Measurements from ENCODE around the gene SLC35G1. TPM values are rescaled to one million over a fixed set of nuclear protein-coding genes. Genes with fewer than 3 reads are reported as not detected.

The SLC35G1 gene
- total and polyA plus RNA-seq, 2 experiments from 2014 or later = 8.5 to 8.7 TPM

DNA sequence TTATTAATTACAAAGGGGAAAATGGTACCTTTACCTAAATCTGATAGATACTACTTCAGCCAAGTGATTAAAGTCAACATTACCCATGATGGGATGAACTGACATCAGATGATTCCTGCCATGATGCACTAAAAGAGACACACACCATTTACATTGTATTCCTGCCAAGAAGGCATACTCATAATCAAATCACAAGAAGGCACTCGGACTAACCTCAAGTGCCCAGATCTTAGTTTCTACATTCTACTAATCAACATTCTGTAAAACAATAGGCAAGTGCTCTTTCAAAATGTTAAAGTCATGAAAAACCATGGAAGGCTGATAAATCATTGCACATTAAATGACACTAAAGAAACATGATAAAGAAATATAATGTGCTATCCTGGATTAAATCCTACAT is 44.4 kb downstream of the SLC35G1 start:
- Histone ChIP-seq H3K27me3 (no peaks in the 10 kb centered on the region), H3K36me3 (no peaks in the 10 kb centered on the region), H3K27ac (no peak overlapping the region), H3K4me3 (no peak overlapping the region), H3K4me1 (ENCODE audit: low read depth) (no peaks in the 10 kb centered on the region), H3K9me3 (ENCODE audit: low read depth) (no peaks in the 10 kb centered on the region)
- no peak for DNase-seq (ENCODE audit: low read depth in 1 of 2, low spot score in 1 of 2)
- TF ChIP-seq, protein P1, sequence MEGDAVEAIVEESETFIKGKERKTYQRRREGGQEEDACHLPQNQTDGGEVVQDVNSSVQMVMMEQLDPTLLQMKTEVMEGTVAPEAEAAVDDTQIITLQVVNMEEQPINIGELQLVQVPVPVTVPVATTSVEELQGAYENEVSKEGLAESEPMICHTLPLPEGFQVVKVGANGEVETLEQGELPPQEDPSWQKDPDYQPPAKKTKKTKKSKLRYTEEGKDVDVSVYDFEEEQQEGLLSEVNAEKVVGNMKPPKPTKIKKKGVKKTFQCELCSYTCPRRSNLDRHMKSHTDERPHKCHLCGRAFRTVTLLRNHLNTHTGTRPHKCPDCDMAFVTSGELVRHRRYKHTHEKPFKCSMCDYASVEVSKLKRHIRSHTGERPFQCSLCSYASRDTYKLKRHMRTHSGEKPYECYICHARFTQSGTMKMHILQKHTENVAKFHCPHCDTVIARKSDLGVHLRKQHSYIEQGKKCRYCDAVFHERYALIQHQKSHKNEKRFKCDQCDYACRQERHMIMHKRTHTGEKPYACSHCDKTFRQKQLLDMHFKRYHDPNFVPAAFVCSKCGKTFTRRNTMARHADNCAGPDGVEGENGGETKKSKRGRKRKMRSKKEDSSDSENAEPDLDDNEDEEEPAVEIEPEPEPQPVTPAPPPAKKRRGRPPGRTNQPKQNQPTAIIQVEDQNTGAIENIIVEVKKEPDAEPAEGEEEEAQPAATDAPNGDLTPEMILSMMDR (IDR thresholded peaks at IDR 0.05; ENCODE audit: low read depth, low read length) = no peak

- no peak for DNase-seq (ENCODE audit: low read depth in 1 of 2, low spot score in 1 of 2)
- H3K4me1 ChIP-seq (ENCODE audit: low read depth) = no peaks in the 10 kb centered on the region
- H3K4me3 ChIP-seq = no peak overlapping the region
- no peaks in the 10 kb centered on the region for H3K9me3 ChIP-seq (ENCODE audit: low read depth)
- no peaks in the 10 kb centered on the region for H3K36me3 ChIP-seq
- TF ChIP-seq, protein P1 (IDR thresholded peaks at IDR 0.05; ENCODE audit: low read depth, low read length) = no peak
- H3K27me3 ChIP-seq = no peaks in the 10 kb centered on the region
- H3K27ac ChIP-seq = no peak overlapping the region
Observed at GRCh38 chr10:93940881-93941280, 47.1 kb downstream of the SLC35G1 start.

GRCh38 chr10:93941606-93942005 is 47.8 kb downstream of the SLC35G1 start:
- H3K27ac ChIP-seq = no peak overlapping the region
- no peak for DNase-seq (ENCODE audit: low read depth in 1 of 2, low spot score in 1 of 2)
- H3K9me3 ChIP-seq (ENCODE audit: low read depth) = no peaks in the 10 kb centered on the region
- H3K27me3 ChIP-seq = no peaks in the 10 kb centered on the region
- H3K4me3 ChIP-seq = no peak overlapping the region
- H3K4me1 ChIP-seq (ENCODE audit: low read depth) = no peaks in the 10 kb centered on the region
- TF ChIP-seq, protein P1 (IDR thresholded peaks at IDR 0.05; ENCODE audit: low read depth, low read length) = no peak
- no peaks in the 10 kb centered on the region for H3K36me3 ChIP-seq

GRCh38 chr10:93945819-93946218 is 52.0 kb downstream of the SLC35G1 start:
- Histone ChIP-seq H3K4me1 (ENCODE audit: low read depth) (no peaks in the 10 kb centered on the region), H3K27me3 (no peaks in the 10 kb centered on the region), H3K27ac (no peak overlapping the region), H3K9me3 (ENCODE audit: low read depth) (no peaks in the 10 kb centered on the region), H3K36me3 (no peaks in the 10 kb centered on the region), H3K4me3 (no peak overlapping the region)
- TF ChIP-seq, protein P1 (IDR thresholded peaks at IDR 0.05; ENCODE audit: low read depth, low read length) = no peak
- DNase-seq (ENCODE audit: low read depth in 1 of 2, low spot score in 1 of 2) = peak in 1 of 2 donors; percentile 28

DNA sequence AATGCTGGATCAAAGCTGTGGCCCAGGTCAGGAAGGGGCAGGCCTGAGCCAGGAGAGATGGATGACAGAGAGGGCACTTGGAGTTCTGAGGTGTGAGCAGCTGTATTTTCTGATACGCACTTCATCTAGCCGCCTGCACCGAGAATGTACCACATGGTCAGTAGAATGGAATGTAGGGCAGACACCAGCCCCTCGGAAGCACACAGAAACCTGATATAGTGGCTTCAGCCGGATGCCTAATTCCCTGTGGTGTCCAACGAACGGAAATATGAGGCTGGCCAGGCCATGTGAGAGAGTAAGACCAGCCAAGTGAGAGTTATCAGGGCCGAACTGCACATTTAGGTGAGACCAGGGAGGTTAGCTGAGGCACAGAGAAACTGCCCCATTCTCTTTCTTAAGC is 53.3 kb downstream of the SLC35G1 start:
- no peaks in the 10 kb centered on the region for H3K9me3 ChIP-seq (ENCODE audit: low read depth)
- TF ChIP-seq, protein P1 (IDR thresholded peaks at IDR 0.05; ENCODE audit: low read depth, low read length) = no peak
- peak; percentile 59 to 82 for DNase-seq (ENCODE audit: low read depth in 1 of 2, low spot score in 1 of 2)
- peaks cover 6% of the 10 kb centered on the region for H3K4me1 ChIP-seq (ENCODE audit: low read depth)
- no peaks in the 10 kb centered on the region for H3K36me3 ChIP-seq
- H3K27ac ChIP-seq = no peak overlapping the region
- no peak overlapping the region for H3K4me3 ChIP-seq
- H3K27me3 ChIP-seq = no peaks in the 10 kb centered on the region

DNA sequence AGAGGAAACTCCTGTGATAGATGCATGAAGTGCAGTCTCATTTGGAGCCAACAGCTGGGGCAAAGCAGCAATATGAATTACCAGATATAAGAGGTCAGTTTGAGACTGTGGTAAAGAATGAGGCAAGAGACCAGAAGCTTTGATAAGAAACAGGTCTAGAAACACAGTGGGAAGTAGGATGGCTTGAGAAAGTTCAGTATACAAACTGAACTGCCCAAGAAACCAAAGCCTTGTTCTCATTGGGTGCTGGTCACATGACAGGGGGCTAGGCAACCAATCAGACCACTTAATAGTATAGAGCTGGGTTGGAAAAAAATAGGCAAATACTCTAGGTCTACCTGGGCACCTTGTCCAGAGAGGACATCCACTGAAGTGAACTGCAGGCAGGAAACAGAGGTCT is 53.7 kb downstream of the SLC35G1 start:
- peak in 1 of 2 donors; percentile 44 for DNase-seq (ENCODE audit: low read depth in 1 of 2, low spot score in 1 of 2)
- no peak overlapping the region for H3K4me3 ChIP-seq
- no peak overlapping the region for H3K27ac ChIP-seq
- H3K4me1 ChIP-seq (ENCODE audit: low read depth) = peaks cover 6% of the 10 kb centered on the region
- no peaks in the 10 kb centered on the region for H3K27me3 ChIP-seq
- no peaks in the 10 kb centered on the region for H3K36me3 ChIP-seq
- TF ChIP-seq, protein P1 (IDR thresholded peaks at IDR 0.05; ENCODE audit: low read depth, low read length) = no peak
- no peaks in the 10 kb centered on the region for H3K9me3 ChIP-seq (ENCODE audit: low read depth)

Measured in cardiac muscle cell (in vitro differentiated cells and primary cell).